Measurements from ENCODE around the gene RPS4Y1.

Gene RPS4Y1

DNA sequence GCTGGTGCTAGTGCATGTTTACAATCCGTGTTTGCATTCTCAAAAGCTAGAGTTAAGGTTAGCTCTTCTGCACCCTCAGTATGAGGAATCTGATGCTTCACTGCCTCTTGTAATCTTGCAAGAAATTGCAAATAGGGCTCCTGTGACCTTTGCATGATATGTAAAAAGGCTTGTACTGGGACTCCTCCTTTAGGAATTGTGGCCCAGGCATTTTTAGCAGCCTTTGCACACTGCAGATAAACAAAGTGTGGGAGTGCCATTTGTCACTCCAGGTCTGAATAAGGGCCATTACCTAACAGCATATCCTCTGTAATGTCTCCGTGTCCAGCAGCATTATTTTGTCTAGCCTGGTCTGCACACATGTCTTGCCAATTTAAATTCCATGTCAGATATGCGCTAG is 44.5 kb downstream of the RPS4Y1 start:
- no peak for DNase-seq

DNA sequence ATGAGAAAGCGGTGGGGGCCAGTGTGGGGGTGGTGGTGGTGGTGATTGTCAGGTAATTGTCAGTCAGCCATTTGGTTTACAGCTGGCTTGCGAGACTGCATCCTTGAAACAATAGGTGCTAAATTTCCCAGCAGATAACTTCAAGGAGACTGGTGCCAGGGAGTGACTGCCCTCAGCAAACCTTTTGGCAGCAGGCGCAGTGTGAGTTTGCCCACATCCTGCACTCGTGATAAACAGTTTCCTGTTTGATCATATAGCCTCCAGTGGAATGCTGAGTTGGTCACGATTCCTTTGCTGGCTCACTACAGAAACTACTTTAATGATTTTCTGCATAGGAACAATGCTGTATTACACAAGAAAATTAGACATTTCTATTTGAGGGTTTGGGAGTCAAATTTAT is 46.0 kb downstream of the RPS4Y1 start:
- no peak for DNase-seq

DNA sequence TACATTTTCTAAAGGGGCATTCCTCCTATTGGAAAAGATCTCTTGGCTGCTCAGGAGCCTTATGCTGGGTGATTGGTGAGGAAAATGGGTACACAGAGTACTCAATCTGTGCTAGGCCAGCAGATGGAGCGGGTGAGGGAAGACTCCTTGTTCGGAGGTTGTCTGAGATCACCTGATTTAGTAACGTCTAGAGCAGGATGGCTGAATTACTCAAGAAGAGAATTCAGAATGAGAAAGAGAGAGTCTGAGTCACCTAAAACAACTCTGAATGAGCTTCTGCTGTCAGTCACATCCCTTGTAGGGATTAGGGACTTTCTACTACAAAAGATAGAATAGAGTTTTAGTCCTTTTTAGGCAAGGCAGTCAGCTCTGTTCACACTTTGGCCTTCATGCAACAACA is 46.6 kb downstream of the RPS4Y1 start:
- DNase-seq: no peak

DNA sequence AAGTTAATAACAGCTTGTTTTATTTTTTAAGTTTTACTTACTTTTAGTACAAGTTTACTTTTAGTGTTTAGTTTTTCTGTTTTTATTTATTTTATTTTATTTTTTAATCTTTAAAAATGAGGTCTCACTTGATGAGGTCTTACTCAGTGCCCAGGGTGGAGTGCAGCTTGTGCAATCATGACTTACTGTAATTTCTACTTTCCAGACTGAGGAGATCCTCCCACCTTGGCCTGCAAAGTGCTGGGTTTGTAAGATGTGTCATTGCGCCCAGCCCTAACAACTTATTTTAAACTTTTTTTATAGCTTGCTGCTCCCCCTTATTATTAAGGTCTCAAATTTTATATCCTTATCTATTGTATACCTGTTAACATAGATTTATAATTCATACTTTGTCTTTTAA is 52.1 kb downstream of the RPS4Y1 start:
- no peak for DNase-seq

DNA sequence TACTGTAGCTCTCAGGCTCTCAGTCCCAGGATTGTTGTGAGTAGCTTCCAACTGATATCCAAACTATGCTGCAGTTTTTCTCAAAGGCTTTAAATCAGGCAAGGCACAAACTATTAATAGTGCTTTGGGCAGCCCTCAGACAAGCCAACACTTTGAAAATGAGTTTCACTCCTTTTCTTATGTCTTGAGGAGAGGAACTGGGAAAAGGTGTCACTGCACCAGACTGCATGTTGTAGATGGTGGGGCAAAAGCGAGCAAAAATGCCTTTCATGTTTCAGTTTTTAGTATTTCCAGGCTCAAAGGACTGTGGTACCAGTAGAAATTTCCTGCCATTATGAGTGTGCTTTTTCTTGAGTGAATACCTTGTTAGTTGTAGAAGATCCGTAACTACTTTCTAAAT is 54.6 kb downstream of the RPS4Y1 start:
- DNase-seq: no peak

DNA sequence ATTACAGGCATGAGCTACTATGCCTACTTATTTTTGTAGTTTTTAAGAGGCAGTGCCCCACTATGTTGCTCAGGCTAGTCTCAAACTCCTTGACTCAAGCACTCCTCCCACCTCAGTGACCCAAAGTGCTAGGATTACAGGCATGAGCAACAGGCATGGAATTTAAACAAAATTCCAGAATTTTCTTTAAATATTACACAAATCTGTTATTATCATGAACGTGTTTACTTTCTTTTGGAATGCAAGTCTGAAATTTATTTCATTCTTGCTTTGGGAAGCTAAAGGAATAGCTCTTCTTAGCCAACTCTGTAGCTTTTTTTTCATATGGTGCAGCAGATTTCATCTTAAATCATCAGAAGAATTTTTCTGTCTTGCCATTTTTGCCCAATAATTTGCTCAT is 66.0 kb downstream of the RPS4Y1 start:
- DNase-seq: no peak

DNA sequence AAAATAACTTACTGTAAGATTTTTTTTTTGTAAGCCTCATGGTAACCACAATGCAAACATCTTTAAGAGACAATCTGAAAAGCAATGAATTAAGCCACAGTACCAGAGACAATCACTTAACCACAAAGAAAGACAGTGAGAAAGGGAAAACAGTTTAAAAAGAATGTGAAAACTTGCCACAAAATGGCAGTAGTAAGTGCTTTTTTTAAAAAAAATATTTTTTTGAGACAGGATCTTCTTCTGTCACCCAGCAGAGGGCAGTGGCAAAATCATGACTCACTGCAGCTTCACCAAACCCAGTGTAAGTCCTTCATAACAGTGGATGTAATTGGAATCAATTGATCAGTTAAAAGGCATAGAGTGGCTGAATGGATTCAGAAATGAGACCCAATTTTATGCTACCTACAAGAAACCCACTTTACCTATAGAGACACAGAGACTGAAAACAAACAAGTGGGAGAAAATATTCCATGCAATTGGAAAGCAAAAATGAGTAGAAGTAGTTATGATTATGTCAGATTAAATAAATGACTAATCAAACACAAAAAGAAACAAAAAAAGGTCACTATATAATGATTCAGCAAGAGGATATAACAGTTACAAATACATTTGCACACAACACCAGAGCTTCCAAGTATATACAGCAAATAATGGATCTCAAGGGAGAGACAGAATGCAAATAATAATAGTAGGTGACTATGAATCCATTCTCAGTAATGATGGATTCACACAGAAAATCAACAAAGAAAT is 71.8 kb downstream of the RPS4Y1 start:
- no peak for DNase-seq

Data from effector CD4-positive, alpha-beta T cell (primary cell).